ENCODE results near the gene DCT.

DCT gene

DNA sequence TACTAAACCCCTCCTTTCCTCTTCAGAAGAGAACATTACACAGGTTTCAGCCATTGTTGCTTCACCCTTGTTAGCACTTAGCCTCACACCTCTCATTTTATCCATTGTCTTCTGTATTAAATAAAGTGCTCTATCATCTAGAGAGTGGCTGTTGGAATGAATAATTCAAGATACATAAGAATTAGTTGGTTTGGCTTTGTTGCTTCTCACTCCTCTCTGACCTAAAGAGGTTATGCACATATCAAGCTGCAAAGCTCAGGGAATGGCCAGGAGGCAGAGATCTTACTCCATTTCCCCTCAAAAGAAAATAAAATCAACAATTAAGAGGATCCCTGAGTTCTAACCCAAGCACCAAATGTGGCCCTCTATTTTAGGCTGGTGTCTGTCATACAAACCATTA lies 79.7 kb downstream of the DCT start:
- no peaks in the 10 kb centered on the region for H3K27me3 ChIP-seq (ENCODE audit: control insufficient read depth, insufficient read depth, low read length)
- H3K27ac ChIP-seq (ENCODE audit: low read depth, low read length): no peak overlapping the region
- no peaks in the 10 kb centered on the region for H3K36me3 ChIP-seq (ENCODE audit: control insufficient read depth, insufficient read depth, low read length)
- H3K4me3 ChIP-seq (ENCODE audit: low read depth, low read length): no peak overlapping the region
- no peaks in the 10 kb centered on the region for H3K4me1 ChIP-seq (ENCODE audit: control insufficient read depth, insufficient read depth, low read length)
- no peaks in the 10 kb centered on the region for H3K9me3 ChIP-seq (ENCODE audit: control insufficient read depth, insufficient read depth, low read depth, low read length)
- H3K9ac ChIP-seq (ENCODE audit: low read length): no peak overlapping the region

DNA sequence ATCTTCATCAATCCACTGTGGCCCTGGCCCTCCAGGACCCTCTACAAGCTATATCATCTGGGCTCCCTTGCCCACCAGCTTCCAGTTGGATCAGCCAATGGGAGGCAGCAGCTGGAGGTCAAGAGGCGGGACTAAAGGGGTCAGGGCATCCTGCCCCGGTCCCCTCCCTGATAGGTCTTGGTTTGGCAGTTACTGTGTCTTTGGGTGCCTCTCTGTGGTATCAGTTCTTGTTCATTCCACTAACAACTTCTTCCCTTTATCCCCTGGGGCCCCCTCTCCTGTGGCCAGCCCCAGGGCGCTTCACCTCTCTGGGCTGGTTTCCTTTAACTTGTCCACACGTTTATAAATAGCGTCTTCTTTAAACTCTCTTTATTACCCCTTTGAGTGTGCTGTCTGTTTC lies 83.6 kb downstream of the DCT start:
- no peaks in the 10 kb centered on the region for H3K27me3 ChIP-seq (ENCODE audit: control insufficient read depth, insufficient read depth, low read length)
- H3K9ac ChIP-seq (ENCODE audit: low read length): no peak overlapping the region
- H3K4me1 ChIP-seq (ENCODE audit: control insufficient read depth, insufficient read depth, low read length): no peaks in the 10 kb centered on the region
- H3K36me3 ChIP-seq (ENCODE audit: control insufficient read depth, insufficient read depth, low read length): no peaks in the 10 kb centered on the region
- no peaks in the 10 kb centered on the region for H3K9me3 ChIP-seq (ENCODE audit: control insufficient read depth, insufficient read depth, low read depth, low read length)
- no peak overlapping the region for H3K27ac ChIP-seq (ENCODE audit: low read depth, low read length)
- no peak overlapping the region for H3K4me3 ChIP-seq (ENCODE audit: low read depth, low read length)

DNA sequence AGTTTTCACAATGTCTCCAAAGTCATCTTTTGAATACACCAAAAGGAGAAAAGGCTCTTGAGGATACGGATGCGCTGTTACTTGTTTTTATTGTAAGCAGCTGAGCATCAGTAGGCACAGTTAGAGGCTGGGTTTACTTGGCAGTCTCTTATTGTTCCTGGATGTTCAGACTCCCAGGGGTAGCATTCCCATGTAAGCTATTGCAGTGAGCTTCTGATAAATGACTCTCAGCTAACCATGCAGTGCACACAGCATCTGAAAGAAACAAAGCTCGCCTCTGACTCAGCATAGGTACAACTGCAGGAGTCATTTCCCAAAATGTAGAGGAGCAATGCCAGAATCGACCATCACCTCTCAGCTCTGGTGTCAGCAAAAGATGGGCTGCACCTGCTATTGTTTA lies 84.8 kb downstream of the DCT start:
- H3K27ac ChIP-seq (ENCODE audit: low read depth, low read length): no peak overlapping the region

DNA sequence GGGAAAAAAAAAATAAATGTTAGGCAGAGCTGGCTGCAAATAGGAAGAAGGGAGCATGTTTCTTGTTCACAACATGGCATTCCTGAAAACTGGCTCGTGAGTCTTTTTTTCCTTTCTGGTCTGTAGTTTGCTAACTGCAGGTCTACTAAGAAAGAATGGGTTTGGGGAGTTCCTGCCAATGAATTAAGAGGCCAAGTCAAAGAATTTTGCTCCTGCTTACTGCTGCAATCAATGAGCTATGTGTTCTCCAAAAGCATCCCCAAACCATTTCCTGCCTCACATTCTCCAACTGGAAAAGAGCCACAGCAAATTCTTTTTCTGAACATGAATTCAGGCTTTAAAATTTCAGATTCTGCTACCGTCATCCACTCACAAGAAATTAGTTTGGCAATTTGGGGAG lies 88.6 kb downstream of the DCT start:
- Histone ChIP-seq H3K36me3 (ENCODE audit: control insufficient read depth, insufficient read depth, low read length) (no peaks in the 10 kb centered on the region), H3K9me3 (ENCODE audit: control insufficient read depth, insufficient read depth, low read depth, low read length) (no peaks in the 10 kb centered on the region), H3K4me1 (ENCODE audit: control insufficient read depth, insufficient read depth, low read length) (peaks cover 9% of the 10 kb centered on the region; the same call in 1 of the 2 replicates), H3K27me3 (ENCODE audit: control insufficient read depth, insufficient read depth, low read length) (no peaks in the 10 kb centered on the region), H3K4me3 (ENCODE audit: low read depth, low read length) (no peak overlapping the region), H3K9ac (ENCODE audit: low read length) (no peak overlapping the region), H3K27ac (ENCODE audit: low read depth, low read length) (no peak overlapping the region)

More for the DNA sequence above, 84.8 kb downstream of the DCT start:
- no peak overlapping the region for H3K9ac ChIP-seq (ENCODE audit: low read length)
- H3K4me3 ChIP-seq (ENCODE audit: low read depth, low read length): no peak overlapping the region
- no peaks in the 10 kb centered on the region for H3K4me1 ChIP-seq (ENCODE audit: control insufficient read depth, insufficient read depth, low read length)
- no peaks in the 10 kb centered on the region for H3K9me3 ChIP-seq (ENCODE audit: control insufficient read depth, insufficient read depth, low read depth, low read length)
- H3K36me3 ChIP-seq (ENCODE audit: control insufficient read depth, insufficient read depth, low read length): no peaks in the 10 kb centered on the region
- no peaks in the 10 kb centered on the region for H3K27me3 ChIP-seq (ENCODE audit: control insufficient read depth, insufficient read depth, low read length)

DNA sequence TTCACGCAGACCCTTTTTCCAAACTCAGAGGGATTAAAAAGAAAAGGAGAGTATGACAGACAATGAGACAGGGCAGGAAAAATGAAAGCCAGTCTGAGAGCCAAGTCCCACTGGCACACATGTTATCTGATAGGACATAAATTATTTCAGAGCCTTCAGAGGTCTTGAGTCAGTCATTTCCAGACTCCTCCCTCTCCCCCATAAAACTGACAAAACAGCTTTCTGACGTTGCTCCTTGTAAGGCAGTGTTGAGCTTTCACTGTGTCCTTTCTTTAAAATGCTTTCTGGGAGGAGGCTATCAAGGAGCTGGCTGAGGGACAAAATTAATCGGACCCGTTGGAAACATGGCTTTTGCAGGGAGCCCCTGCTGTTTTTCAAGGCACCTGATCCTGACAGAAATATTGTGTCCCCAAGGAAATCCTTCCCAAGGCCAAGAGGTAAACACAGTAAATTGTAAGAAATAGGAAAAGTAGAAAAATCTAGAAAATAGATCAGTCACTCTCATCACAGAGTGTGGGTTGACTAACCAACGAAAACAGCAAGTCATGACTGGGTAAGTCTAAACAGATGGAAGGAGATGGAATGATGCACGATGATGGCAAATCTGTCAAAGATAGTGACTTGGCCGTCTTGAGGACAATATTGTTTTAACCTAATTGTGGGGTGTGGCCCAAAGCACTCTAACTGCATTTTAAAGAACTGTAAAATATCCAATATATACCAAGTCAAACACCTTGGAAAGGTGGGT lies 89.7 kb downstream of the DCT start:
- H3K9ac ChIP-seq (ENCODE audit: low read length): no peak overlapping the region
- no peak overlapping the region for H3K4me3 ChIP-seq (ENCODE audit: low read depth, low read length)
- H3K36me3 ChIP-seq (ENCODE audit: control insufficient read depth, insufficient read depth, low read length): no peaks in the 10 kb centered on the region
- peaks cover 9% of the 10 kb centered on the region; the same call in 1 of the 2 replicates for H3K4me1 ChIP-seq (ENCODE audit: control insufficient read depth, insufficient read depth, low read length)
- H3K27me3 ChIP-seq (ENCODE audit: control insufficient read depth, insufficient read depth, low read length): no peaks in the 10 kb centered on the region
- no peaks in the 10 kb centered on the region for H3K9me3 ChIP-seq (ENCODE audit: control insufficient read depth, insufficient read depth, low read depth, low read length)
- no peak overlapping the region for H3K27ac ChIP-seq (ENCODE audit: low read depth, low read length)

DNA sequence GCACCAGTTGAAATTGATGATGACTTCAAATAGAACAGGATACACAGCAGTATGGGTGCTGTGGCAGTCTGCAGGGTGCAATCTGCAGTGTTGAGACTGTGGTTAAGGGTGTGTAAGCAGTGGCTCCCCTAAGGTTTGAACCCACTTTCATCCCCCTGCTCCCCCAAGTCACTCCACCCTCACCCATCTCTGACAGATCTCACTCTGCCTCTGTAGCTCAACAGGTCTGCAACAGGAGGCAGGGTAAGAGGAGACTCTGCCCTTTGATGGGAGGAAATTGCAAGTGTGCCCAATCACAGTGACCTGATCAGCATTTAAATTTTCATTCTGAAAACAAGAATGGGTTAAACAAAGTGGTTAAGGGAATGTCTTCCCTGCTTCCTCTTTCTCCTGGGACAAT lies 92.4 kb downstream of the DCT start:
- no peaks in the 10 kb centered on the region for H3K36me3 ChIP-seq (ENCODE audit: control insufficient read depth, insufficient read depth, low read length)
- H3K9ac ChIP-seq (ENCODE audit: low read length): no peak overlapping the region
- H3K9me3 ChIP-seq (ENCODE audit: control insufficient read depth, insufficient read depth, low read depth, low read length): no peaks in the 10 kb centered on the region
- H3K4me3 ChIP-seq (ENCODE audit: low read depth, low read length): no peak overlapping the region
- no peak overlapping the region for H3K27ac ChIP-seq (ENCODE audit: low read depth, low read length)
- no peaks in the 10 kb centered on the region for H3K27me3 ChIP-seq (ENCODE audit: control insufficient read depth, insufficient read depth, low read length)
- H3K4me1 ChIP-seq (ENCODE audit: control insufficient read depth, insufficient read depth, low read length): peaks cover 9% of the 10 kb centered on the region; the same call in 1 of the 2 replicates
